ENCODE results near the gene AMIGO1. TPM values are rescaled to one million over a fixed set of nuclear protein-coding genes. Genes with fewer than 3 reads are reported as not detected.
A peak's percentile ranks its signal among the peaks of the same experiment; 100 is the strongest.

The AMIGO1 gene
- total and polyA plus RNA-seq, 5 donors from 2014 or later, result 5.2 to 17.1 (median 11.7) TPM

GRCh38 chr1:109537450-109538178 lies 28.1 kb upstream of the AMIGO1 start:
- no peak overlapping the region for H3K27ac Mint-ChIP-seq
- H3K4me3 Mint-ChIP-seq, result no peak overlapping the region
- peaks cover 4% of the 10 kb centered on the region for H3K27me3 Mint-ChIP-seq

GRCh38 chr1:109535971-109536491 lies 26.5 kb upstream of the AMIGO1 start:
- H3K27me3 Mint-ChIP-seq, result peaks cover 4% of the 10 kb centered on the region
- no peaks in the 10 kb centered on the region for H3K9me3 Mint-ChIP-seq
- DNase-seq (no peak), ATAC-seq (ENCODE audit: low read depth in 2 of 2) (no peak)
- H3K4me1 ChIP-seq (ENCODE audit: control insufficient read depth, insufficient read depth, low read length, poor library complexity, severe bottlenecking), result peaks cover 19% of the 10 kb centered on the region
- H3K27me3 ChIP-seq (ENCODE audit: control insufficient read depth, insufficient read depth, low read length), result no peaks in the 10 kb centered on the region
- H3K36me3 ChIP-seq (ENCODE audit: control insufficient read depth, insufficient read depth, low read length), result no peaks in the 10 kb centered on the region
- no peaks in the 10 kb centered on the region for H3K9me3 ChIP-seq (ENCODE audit: control insufficient read depth in 2 of 2, low read length in 2 of 2)
- H3K36me3 Mint-ChIP-seq, result no peaks in the 10 kb centered on the region
- no peak overlapping the region for H3K27ac ChIP-seq (ENCODE audit: insufficient read depth, low read length, poor library complexity, severe bottlenecking)
- no peak overlapping the region for H3K4me3 Mint-ChIP-seq
- peaks cover 0 to 19% (median 11%) of the 10 kb centered on the region in 4 donors for H3K4me1 Mint-ChIP-seq
- H3K27ac Mint-ChIP-seq, result no peak overlapping the region
- no peak overlapping the region for H3K4me3 ChIP-seq (ENCODE audit: low read depth, low read length)

More at GRCh38 chr1:109537450-109538178, 28.1 kb upstream of the AMIGO1 start:
- no peak for ATAC-seq (ENCODE audit: low read depth in 2 of 2)
- Histone ChIP-seq H3K4me3 (ENCODE audit: low read depth, low read length) (no peak overlapping the region), H3K27me3 (ENCODE audit: control insufficient read depth, insufficient read depth, low read length) (no peaks in the 10 kb centered on the region), H3K9me3 (ENCODE audit: control insufficient read depth in 2 of 2, low read length in 2 of 2) (no peaks in the 10 kb centered on the region), H3K4me1 (ENCODE audit: control insufficient read depth, insufficient read depth, low read length, poor library complexity, severe bottlenecking) (peaks cover 3% of the 10 kb centered on the region), H3K27ac (ENCODE audit: insufficient read depth, low read length, poor library complexity, severe bottlenecking) (no peak overlapping the region), H3K36me3 (ENCODE audit: control insufficient read depth, insufficient read depth, low read length) (no peaks in the 10 kb centered on the region)
- Mint-ChIP-seq H3K36me3 (no peaks in the 10 kb centered on the region), H3K4me1 (peaks cover 2 to 9% (median 4%) of the 10 kb centered on the region in 4 donors), H3K9me3 (no peaks in the 10 kb centered on the region)
- DNase-seq, result no peak

DNA sequence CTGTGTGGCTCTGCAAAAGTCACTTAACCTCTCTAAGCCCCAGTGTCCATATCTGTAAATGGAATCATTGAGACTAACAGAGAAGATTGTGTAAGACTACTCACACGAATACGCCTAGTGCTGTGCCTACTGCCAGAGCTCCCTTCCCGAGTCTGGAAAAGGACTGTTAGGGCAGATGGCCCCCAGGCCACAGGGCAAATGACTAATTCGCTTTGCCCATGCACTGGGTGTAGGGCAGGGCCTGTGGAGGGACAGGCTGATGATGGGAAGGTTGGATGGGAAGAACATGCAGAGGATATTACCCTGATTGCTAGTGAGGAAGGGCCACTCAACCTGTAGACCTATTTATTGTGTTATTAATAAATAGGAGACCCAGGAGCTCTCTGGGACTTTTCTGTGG lies 26.0 kb upstream of the AMIGO1 start:
- ATAC-seq (ENCODE audit: low read depth in 2 of 2) (no peak), DNase-seq (no peak)
- H3K4me3 Mint-ChIP-seq, result no peak overlapping the region
- H3K27ac ChIP-seq (ENCODE audit: insufficient read depth, low read length, poor library complexity, severe bottlenecking), result no peak overlapping the region
- no peaks in the 10 kb centered on the region for H3K36me3 Mint-ChIP-seq
- no peaks in the 10 kb centered on the region for H3K36me3 ChIP-seq (ENCODE audit: control insufficient read depth, insufficient read depth, low read length)
- no peaks in the 10 kb centered on the region for H3K9me3 ChIP-seq (ENCODE audit: control insufficient read depth in 2 of 2, low read length in 2 of 2)
- no peak overlapping the region for H3K4me3 ChIP-seq (ENCODE audit: low read depth, low read length)
- peaks cover 24% of the 10 kb centered on the region for H3K4me1 ChIP-seq (ENCODE audit: control insufficient read depth, insufficient read depth, low read length, poor library complexity, severe bottlenecking)
- H3K27me3 ChIP-seq (ENCODE audit: control insufficient read depth, insufficient read depth, low read length), result no peaks in the 10 kb centered on the region
- H3K27ac Mint-ChIP-seq, result no peak overlapping the region
- H3K9me3 Mint-ChIP-seq, result no peaks in the 10 kb centered on the region
- peaks cover 0 to 23% (median 12%) of the 10 kb centered on the region in 4 donors for H3K4me1 Mint-ChIP-seq
- H3K27me3 Mint-ChIP-seq, result peaks cover 4% of the 10 kb centered on the region

- no peaks in the 10 kb centered on the region for H3K27me3 ChIP-seq (ENCODE audit: control insufficient read depth, insufficient read depth, low read length)
Observed at GRCh38 chr1:109534307-109534858, 24.9 kb upstream of the AMIGO1 start.

DNA sequence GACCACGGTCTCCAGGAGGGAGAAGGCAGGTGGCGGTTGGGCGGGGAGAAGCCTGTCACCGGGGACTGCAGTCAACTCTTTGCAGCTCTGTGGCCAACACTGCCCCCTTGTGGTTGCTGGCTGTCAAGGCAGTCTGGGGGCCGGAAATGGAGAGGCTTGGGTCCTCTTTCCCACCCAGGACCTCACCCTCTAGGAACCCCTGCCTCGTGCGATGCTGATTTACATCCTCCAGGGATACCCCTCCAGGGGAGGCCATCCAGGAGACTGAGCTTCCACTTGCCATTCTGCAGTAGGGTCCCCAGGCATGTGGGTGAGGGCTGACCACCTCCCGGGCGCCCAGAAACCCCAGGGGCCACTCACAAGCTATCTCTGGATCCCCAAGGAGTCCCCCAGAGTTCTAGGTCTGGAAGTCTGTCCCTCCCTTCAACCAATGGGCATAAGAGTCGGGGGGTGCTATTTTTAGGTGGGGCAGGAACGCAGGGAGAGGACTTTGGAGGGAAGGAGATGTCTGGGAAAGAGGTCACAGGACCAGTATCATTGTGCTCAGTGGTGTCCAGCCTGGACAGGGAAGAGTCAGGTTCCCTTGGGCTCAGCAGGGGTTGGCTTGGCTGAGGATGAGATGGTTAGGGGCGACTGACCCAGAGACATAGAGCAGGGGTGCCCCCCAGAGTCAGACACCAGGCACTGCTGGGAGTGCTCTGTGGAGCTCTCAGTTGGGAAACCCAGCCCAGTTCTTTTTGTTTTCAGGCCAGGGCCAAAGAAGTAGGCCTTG lies 23.0 kb upstream of the AMIGO1 start:
- Mint-ChIP-seq H3K27me3 (peaks cover 4% of the 10 kb centered on the region), H3K9me3 (no peaks in the 10 kb centered on the region), H3K4me3 (peak overlapping the region; percentile 42 to 87 (median 86)), H3K36me3 (no peaks in the 10 kb centered on the region), H3K27ac (peak overlapping the region; percentile 71 to 90 (median 84)), H3K4me1 (peaks cover 0 to 23% (median 10%) of the 10 kb centered on the region in 4 donors)
- H3K4me1 ChIP-seq (ENCODE audit: control insufficient read depth, insufficient read depth, low read length, poor library complexity, severe bottlenecking), result peaks cover 24% of the 10 kb centered on the region
- H3K9me3 ChIP-seq (ENCODE audit: control insufficient read depth in 2 of 2, low read length in 2 of 2), result no peaks in the 10 kb centered on the region
- no peaks in the 10 kb centered on the region for H3K36me3 ChIP-seq (ENCODE audit: control insufficient read depth, insufficient read depth, low read length)
- no peaks in the 10 kb centered on the region for H3K27me3 ChIP-seq (ENCODE audit: control insufficient read depth, insufficient read depth, low read length)
- ATAC-seq (ENCODE audit: low read depth in 2 of 2) (peak; percentile 85 to 92), DNase-seq (peak; percentile 83 to 88 (median 87))
- H3K4me3 ChIP-seq (ENCODE audit: low read depth, low read length), result peak overlapping the region; percentile 72
- H3K27ac ChIP-seq (ENCODE audit: insufficient read depth, low read length, poor library complexity, severe bottlenecking), result no peak overlapping the region

More at GRCh38 chr1:109534307-109534858, 24.9 kb upstream of the AMIGO1 start:
- no peak for DNase-seq
- Histone ChIP-seq H3K27ac (ENCODE audit: insufficient read depth, low read length, poor library complexity, severe bottlenecking) (no peak overlapping the region), H3K36me3 (ENCODE audit: control insufficient read depth, insufficient read depth, low read length) (no peaks in the 10 kb centered on the region), H3K4me3 (ENCODE audit: low read depth, low read length) (no peak overlapping the region), H3K4me1 (ENCODE audit: control insufficient read depth, insufficient read depth, low read length, poor library complexity, severe bottlenecking) (peaks cover 24% of the 10 kb centered on the region), H3K9me3 (ENCODE audit: control insufficient read depth in 2 of 2, low read length in 2 of 2) (no peaks in the 10 kb centered on the region)
- H3K4me3 Mint-ChIP-seq, result peak overlapping the region in 1 of 4 donors; percentile 12
- H3K9me3 Mint-ChIP-seq, result no peaks in the 10 kb centered on the region
- no peak overlapping the region for H3K27ac Mint-ChIP-seq
- no peaks in the 10 kb centered on the region for H3K36me3 Mint-ChIP-seq
- no peak for ATAC-seq (ENCODE audit: low read depth in 2 of 2)
- H3K4me1 Mint-ChIP-seq, result peaks cover 0 to 23% (median 10%) of the 10 kb centered on the region in 4 donors
- H3K27me3 Mint-ChIP-seq, result peaks cover 4% of the 10 kb centered on the region

DNA sequence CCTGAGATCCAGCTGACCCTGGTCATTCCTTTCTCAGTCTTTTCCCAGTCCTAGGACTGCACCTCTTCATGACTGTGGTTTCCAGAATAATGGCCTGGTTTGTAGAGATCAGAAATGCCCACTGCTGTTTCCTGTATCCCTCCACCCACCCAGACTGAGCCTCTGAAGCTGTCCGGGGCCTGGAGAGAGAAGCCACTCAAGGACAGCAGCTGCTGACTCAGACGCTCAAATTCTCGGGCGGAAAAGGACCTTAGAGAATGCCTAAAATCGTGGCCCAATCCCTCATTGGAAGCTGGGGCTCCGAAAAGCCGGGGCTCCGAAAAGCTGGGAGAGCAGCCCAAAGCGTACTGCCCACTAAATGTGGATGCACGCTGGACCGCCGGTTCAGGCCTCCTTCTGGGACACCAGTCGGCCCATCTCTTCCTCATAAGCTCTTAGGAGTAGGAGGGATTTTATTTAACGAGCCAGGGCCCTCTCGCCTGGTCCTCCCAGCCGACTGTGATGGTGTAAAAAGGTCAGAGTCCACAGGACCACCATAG lies 22.4 kb upstream of the AMIGO1 start:
- DNase-seq, result no peak
- Mint-ChIP-seq H3K4me3 (peak overlapping the region; percentile 42 to 87 (median 86)), H3K27ac (peak overlapping the region in 2 of 3 donors; percentile 71 to 90), H3K9me3 (no peaks in the 10 kb centered on the region), H3K27me3 (peaks cover 4% of the 10 kb centered on the region), H3K36me3 (no peaks in the 10 kb centered on the region), H3K4me1 (peaks cover 0 to 23% (median 10%) of the 10 kb centered on the region in 4 donors)
- Histone ChIP-seq H3K36me3 (ENCODE audit: control insufficient read depth, insufficient read depth, low read length) (no peaks in the 10 kb centered on the region), H3K4me1 (ENCODE audit: control insufficient read depth, insufficient read depth, low read length, poor library complexity, severe bottlenecking) (peaks cover 24% of the 10 kb centered on the region), H3K27ac (ENCODE audit: insufficient read depth, low read length, poor library complexity, severe bottlenecking) (no peak overlapping the region), H3K9me3 (ENCODE audit: control insufficient read depth in 2 of 2, low read length in 2 of 2) (no peaks in the 10 kb centered on the region), H3K27me3 (ENCODE audit: control insufficient read depth, insufficient read depth, low read length) (peaks cover 6% of the 10 kb centered on the region), H3K4me3 (ENCODE audit: low read depth, low read length) (no peak overlapping the region)
- no peak for ATAC-seq (ENCODE audit: low read depth in 2 of 2)

- DNase-seq, result no peak
- Histone ChIP-seq H3K27me3 (ENCODE audit: control insufficient read depth, insufficient read depth, low read length) (peaks cover 6% of the 10 kb centered on the region), H3K4me3 (ENCODE audit: low read depth, low read length) (no peak overlapping the region), H3K9me3 (ENCODE audit: control insufficient read depth in 2 of 2, low read length in 2 of 2) (no peaks in the 10 kb centered on the region), H3K36me3 (ENCODE audit: control insufficient read depth, insufficient read depth, low read length) (no peaks in the 10 kb centered on the region), H3K27ac (ENCODE audit: insufficient read depth, low read length, poor library complexity, severe bottlenecking) (no peak overlapping the region), H3K4me1 (ENCODE audit: control insufficient read depth, insufficient read depth, low read length, poor library complexity, severe bottlenecking) (peaks cover 24% of the 10 kb centered on the region)
- H3K4me3 Mint-ChIP-seq, result peak overlapping the region in 3 of 4 donors; percentile 23 to 79 (median 68)
- H3K27ac Mint-ChIP-seq, result peak overlapping the region; percentile 71 to 96 (median 90)
- peaks cover 4% of the 10 kb centered on the region for H3K27me3 Mint-ChIP-seq
- no peaks in the 10 kb centered on the region for H3K9me3 Mint-ChIP-seq
- H3K4me1 Mint-ChIP-seq, result peaks cover 0 to 23% (median 10%) of the 10 kb centered on the region in 4 donors
- H3K36me3 Mint-ChIP-seq, result no peaks in the 10 kb centered on the region
- no peak for ATAC-seq (ENCODE audit: low read depth in 2 of 2)
Observed at GRCh38 chr1:109531380-109531779, 21.9 kb upstream of the AMIGO1 start.
